HL-60/S4 (cell line): ENCODE data around the gene EME2.

Experiments used
- in situ Hi-C: fragments of 300-500 bp; cut with MboI; formaldehyde crosslinking; loops from 2 replicates; pipeline ENCODE4 v1.14.3; 2022; ENCODE audit warnings: low sequenced_read_pairs

The EME2 gene

GRCh38 chr16:1777375-1778199, 5.0 kb downstream of the EME2 start:
- in situ Hi-C loops = no loop called here

- in situ Hi-C loops = no loop called here
Observed at GRCh38 chr16:1778200-1779179, 5.9 kb downstream of the EME2 start.

GRCh38 chr16:1779234-1779701, 6.7 kb downstream of the EME2 start:
- in situ Hi-C loops = no loop called here

- in situ Hi-C loops = no loop called here
Observed at GRCh38 chr16:1779741-1780676, 7.4 kb downstream of the EME2 start.

GRCh38 chr16:1780677-1781072, 8.1 kb downstream of the EME2 start:
- in situ Hi-C loops = no loop called here

GRCh38 chr16:1781254-1781653, 8.6 kb downstream of the EME2 start:
- in situ Hi-C loops = no loop called here

GRCh38 chr16:1781758-1782407, 9.3 kb downstream of the EME2 start:
- in situ Hi-C loops = no loop called here

GRCh38 chr16:1782408-1783264, 10.0 kb downstream of the EME2 start, which contains the start of the genes NUBP2 and SPSB3:
Gene NUBP2, plus strand, starts transcription at chr16:1782960. Its CDS starts 61 bp downstream, at chr16:1783021.
Gene SPSB3, minus strand, starts transcription at chr16:1782571. Its CDS starts 1,088 bp downstream, at chr16:1781483.
- in situ Hi-C loops = no loop called here

- in situ Hi-C loops = no loop called here
Observed at GRCh38 chr16:1784977-1785845, 12.6 kb downstream of the EME2 start.

- in situ Hi-C loops = no loop called here
Observed at GRCh38 chr16:1785846-1786170, 13.2 kb downstream of the EME2 start.

GRCh38 chr16:1786242-1787055, 13.8 kb downstream of the EME2 start:
- in situ Hi-C loops = no loop called here

- in situ Hi-C loops = no loop called here
Observed at GRCh38 chr16:1787056-1787321, 14.4 kb downstream of the EME2 start.

GRCh38 chr16:1787322-1788094, 14.9 kb downstream of the EME2 start:
- in situ Hi-C loops = no loop called here

GRCh38 chr16:1788095-1788707, 15.6 kb downstream of the EME2 start:
- in situ Hi-C loops = no loop called here

- in situ Hi-C loops = no loop called here
Observed at GRCh38 chr16:1788708-1789100, 16.1 kb downstream of the EME2 start.

- in situ Hi-C loops = no loop called here
Observed at GRCh38 chr16:1789643-1790045, 17.0 kb downstream of the EME2 start.
